HG02943 (cell line): ENCODE results near the gene TMEM131L.
"Not testable (repeated sequence)": the region's sequence is repeated elsewhere in the genome, so short reads cannot be mapped to it uniquely, and the experiment has no call there.

Experiments
- ATAC-seq: cut with Tn5 transposase; IDR thresholded peaks from one replicate; pipeline ENCODE4 v1.9.1; 2021; ENCODE audit warnings: mild to moderate bottlenecking, low read depth, moderate library complexity; ENCODE audit not compliant: unreplicated experiment

The TMEM131L gene

GRCh38 chr4:153535772-153536513, 69.8 kb downstream of the TMEM131L start:
- ATAC-seq, result no peak

GRCh38 chr4:153537493-153537960, 71.4 kb downstream of the TMEM131L start:
- no peak for ATAC-seq

GRCh38 chr4:153538487-153539357, 72.6 kb downstream of the TMEM131L start:
- no peak for ATAC-seq

- no peak for ATAC-seq
Measured at GRCh38 chr4:153539422-153539821, 73.3 kb downstream of the TMEM131L start.

GRCh38 chr4:153541456-153542096, 75.4 kb downstream of the TMEM131L start:
- no peak for ATAC-seq

- no peak for ATAC-seq
Measured at GRCh38 chr4:153542131-153542530, 76.0 kb downstream of the TMEM131L start.

GRCh38 chr4:153542834-153543233, 76.7 kb downstream of the TMEM131L start:
- no peak for ATAC-seq

GRCh38 chr4:153543351-153543750, 77.2 kb downstream of the TMEM131L start:
- no peak for ATAC-seq

- no peak for ATAC-seq
Measured at GRCh38 chr4:153545822-153546221, 79.7 kb downstream of the TMEM131L start.

- no peak for ATAC-seq
Measured at GRCh38 chr4:153546280-153546679, 80.1 kb downstream of the TMEM131L start.

GRCh38 chr4:153547520-153547919, 81.4 kb downstream of the TMEM131L start:
- ATAC-seq, result no peak

- ATAC-seq, result not testable (repeated sequence)
Measured at GRCh38 chr4:153548907-153549306, 82.7 kb downstream of the TMEM131L start.

GRCh38 chr4:153549405-153549804, 83.2 kb downstream of the TMEM131L start:
- no peak for ATAC-seq

- ATAC-seq, result no peak
Measured at GRCh38 chr4:153553155-153553818, 87.1 kb downstream of the TMEM131L start.

GRCh38 chr4:153553819-153554170, 87.6 kb downstream of the TMEM131L start:
- ATAC-seq, result no peak

GRCh38 chr4:153555730-153556434, 89.7 kb downstream of the TMEM131L start:
- no peak for ATAC-seq

- ATAC-seq, result no peak
Measured at GRCh38 chr4:153556435-153556815, 90.3 kb downstream of the TMEM131L start.

- no peak for ATAC-seq
Measured at GRCh38 chr4:153560908-153561307, 94.7 kb downstream of the TMEM131L start.

GRCh38 chr4:153564630-153565525, 98.7 kb downstream of the TMEM131L start:
- no peak for ATAC-seq
